TTC549 (cell line): ENCODE results near the gene KIF12.
"Not testable (repeated sequence)": the region's sequence is repeated elsewhere in the genome, so short reads cannot be mapped to it uniquely, and the experiment has no call there.

ENCODE experiments used
- FAIRE-seq: peaks from 2 replicates; lab custom pipeline; 2012; peaks lifted over from hg19 to GRCh38; lab: Jason Lieb, UNC

Gene KIF12

GRCh38 chr9:114046237-114046755 is 52.8 kb downstream of the KIF12 start:
- no peak for FAIRE-seq

- FAIRE-seq: not testable (repeated sequence)
Measured at GRCh38 chr9:114043660-114044059, 55.4 kb downstream of the KIF12 start.
